IMR-90 (cell line): Measurements from ENCODE around the gene PKP3. TPM values are rescaled to one million over a fixed set of nuclear protein-coding genes. Genes with fewer than 3 reads are reported as not detected.
"Not testable (repeated sequence)": the region's sequence is repeated elsewhere in the genome, so short reads cannot be mapped to it uniquely, and the experiment has no call there.

Experiments used
- ATAC-seq: fragments of 200-7000 bp; cut with Tn5 transposase; 2 replicates; pipeline ENCODE4 v1.9.1; 2020; ENCODE audit warnings: low read depth, mild to moderate bottlenecking, moderate library complexity
- BruUV-seq: library from RNA; stranded (reverse); fragments of 400-500 nt; replicated peaks from 2 replicates; lab custom pipeline; 2021; lab: Mats Ljungman, UMichigan
- CTCF ChIA-PET: fragments of 300-600 bp; formaldehyde crosslinking; extraction: SDS; loops from one replicate; lab custom pipeline; 2021; ENCODE audit warnings: antibody characterized with exemption; lab: Yijun Ruan, JAX
- POLR2A ChIA-PET: fragments of 300-600 bp; sonication (Branson Sonifier 250); formaldehyde crosslinking; loops from one replicate; lab custom pipeline; 2022; ENCODE audit warnings: antibody characterized with exemption; ENCODE audit not compliant: unreplicated experiment; lab: Charles Lee
- DNase-seq: peaks from one replicate; pipeline ENCODE4 v3.0.0; 2013
- H2AFZ ChIP-seq: replicated peaks from 2 replicates; pipeline ENCODE3; 2013; ENCODE audit warnings: low read length, mild to moderate bottlenecking; ENCODE audit not compliant: poor library complexity
- H2AK5ac ChIP-seq: 2 replicates; pipeline ENCODE4 v1.6.1; 2013; ENCODE audit warnings: low read depth, low read length, inconsistent platforms
- H2AK9ac ChIP-seq: replicated peaks from 2 replicates; pipeline ENCODE3; 2013; ENCODE audit warnings: mild to moderate bottlenecking, low read depth, low read length, moderate library complexity; ENCODE audit not compliant: poor library complexity
- H2BK120ac ChIP-seq: 2 replicates; pipeline ENCODE4 v1.6.1; 2013; ENCODE audit warnings: low read depth, low read length, inconsistent platforms
- H2BK15ac ChIP-seq: 3 replicates; pipeline ENCODE4 v1.6.1; 2013; ENCODE audit warnings: low read depth, low read length, inconsistent platforms
- H2BK20ac ChIP-seq: 2 replicates; pipeline ENCODE4 v1.6.1; 2013; ENCODE audit warnings: low read depth, mild to moderate bottlenecking, inconsistent platforms, low read length, moderate library complexity
- H2BK5ac ChIP-seq: 2 replicates; pipeline ENCODE4 v1.6.1; 2013; ENCODE audit warnings: mild to moderate bottlenecking, low read depth, low read length, inconsistent platforms; ENCODE audit not compliant: poor library complexity, severe bottlenecking
- H3K14ac ChIP-seq: replicated peaks from 2 replicates; pipeline ENCODE4 v1.6.1; 2013; ENCODE audit warnings: low read depth, low read length, inconsistent platforms
- H3K18ac ChIP-seq: 2 replicates; pipeline ENCODE4 v1.6.1; 2013; ENCODE audit warnings: low read depth, low read length, control low read depth
- H3K23ac ChIP-seq: 2 replicates; pipeline ENCODE4 v1.6.1; 2013; ENCODE audit warnings: low read depth, low read length, inconsistent platforms
- H3K27ac ChIP-seq: 2 replicates; pipeline ENCODE4 v1.5.1; 2013; ENCODE audit warnings: mild to moderate bottlenecking, control low read depth, low read length; ENCODE audit not compliant: insufficient read depth
- H3K27me3 ChIP-seq: 2 replicates; pipeline ENCODE4 v1.6.1; 2013; ENCODE audit warnings: low read length; ENCODE audit not compliant: control insufficient read depth, insufficient read depth
- H3K36me3 ChIP-seq: 2 replicates; pipeline ENCODE4 v1.6.1; 2013; ENCODE audit warnings: low read length, mixed read lengths; ENCODE audit not compliant: control insufficient read depth, insufficient read depth
- H3K4ac ChIP-seq: 2 replicates; pipeline ENCODE4 v1.6.1; 2013; ENCODE audit warnings: low read depth, low read length, inconsistent platforms
- H3K4me1 ChIP-seq: 2 replicates; pipeline ENCODE4 v1.6.1; 2013; ENCODE audit warnings: low read length, mixed read lengths; ENCODE audit not compliant: control insufficient read depth, insufficient read depth
- H3K4me2 ChIP-seq: 2 replicates; pipeline ENCODE4 v1.6.1; 2013; ENCODE audit warnings: low read depth, mild to moderate bottlenecking, control low read depth, low read length, moderate library complexity
- H3K4me3 ChIP-seq: 2 replicates; pipeline ENCODE4 v1.5.1; 2013; ENCODE audit warnings: low read depth, mild to moderate bottlenecking, control low read depth, low read length, moderate library complexity; ENCODE audit not compliant: insufficient read depth
- H3K56ac ChIP-seq: 2 replicates; pipeline ENCODE4 v1.6.1; 2013; ENCODE audit warnings: low read length, inconsistent platforms; ENCODE audit not compliant: insufficient read depth; ENCODE audit errors: extremely low read depth
- H3K79me1 ChIP-seq, 2 experiments: 2 replicates each; pipeline ENCODE4 v1.6.1; 2013; ENCODE audit warnings: low read length in 2 of 2, inconsistent platforms in 1 of 2, low read depth in 1 of 2
- H3K9ac ChIP-seq: 2 replicates; pipeline ENCODE4 v1.6.1; 2013; ENCODE audit warnings: low read depth, low read length, control low read depth
- H3K9me1 ChIP-seq: 2 replicates; pipeline ENCODE4 v1.6.1; 2013; ENCODE audit warnings: low read length, inconsistent platforms; ENCODE audit not compliant: insufficient read depth
- H3K9me3 ChIP-seq: 2 replicates; pipeline ENCODE4 v1.6.1; 2013; ENCODE audit warnings: low read length; ENCODE audit not compliant: control insufficient read depth, insufficient read depth
- H4K20me1 ChIP-seq: 2 replicates; pipeline ENCODE4 v1.6.1; 2013; ENCODE audit warnings: low read length, inconsistent platforms; ENCODE audit not compliant: insufficient read depth
- H4K5ac ChIP-seq: 2 replicates; pipeline ENCODE4 v1.6.1; 2013; ENCODE audit warnings: mild to moderate bottlenecking, low read depth, low read length, control low read depth
- H4K8ac ChIP-seq, 2 experiments: 2 replicates each; pipeline ENCODE4 v1.6.1; 2013; ENCODE audit warnings: low read depth in 2 of 2, low read length in 2 of 2, control low read depth in 1 of 2, inconsistent platforms in 1 of 2
- H4K91ac ChIP-seq: 2 replicates; pipeline ENCODE4 v1.6.1; 2013; ENCODE audit warnings: low read depth, low read length, inconsistent platforms; ENCODE audit not compliant: insufficient read depth
- WGBS, 2 experiments: methylation state at CpG; one replicate each; pipeline versions ENCODE4 v1.1.5 to v1.1.7; 2013; ENCODE audit warnings: missing lambda C conversion rate in 2 of 2; ENCODE audit not compliant: insufficient read length in 1 of 2; ENCODE audit errors: extremely low coverage in 2 of 2; 5-methylcytosine and 5-hydroxymethylcytosine counted together
- dilution Hi-C: fragments of 300-500 bp; cut with HindIII; formaldehyde crosslinking; loops from one replicate; pipeline ENCODE4 v1.14.3; 2018; ENCODE audit warnings: low sequenced_read_pairs; ENCODE audit not compliant: unreplicated experiment
- in situ Hi-C: fragments of 300-500 bp; cut with MboI; formaldehyde crosslinking; loops from 3 replicates; pipeline ENCODE4 v1.14.3; 2019; ENCODE audit warnings: low sequenced_read_pairs, inconsistent platforms, mixed read lengths
- intact Hi-C: fragments of 100-400 bp; cut with micrococcal nuclease; formaldehyde crosslinking; loops from 2 replicates; pipeline ENCODE4 v1.10.0; 2022
- polyA plus RNA-seq, 3 experiments: library from polyadenylated mRNA; depleted of rRNA; stranded (reverse); fragments of >200 nt; gene quantifications; 2 replicates each; pipeline ENCODE4 v1.2.3, GENCODE V29; 2012; ENCODE audit warnings: low replicate concordance in 1 of 3
- total RNA-seq: library from RNA; depleted of rRNA; stranded (reverse); fragments of >200 nt; gene quantifications from 2 replicates; pipeline ENCODE4 v1.2.3, GENCODE V29; 2012
- TF ChIP-seq, protein P1 (sequence below): conservative IDR thresholded peaks from 2 replicates; pipeline ENCODE4 v1.5.1; 2012; ENCODE audit warnings: mild to moderate bottlenecking, low read depth, low read length, improper control_type of control experiment

The PKP3 gene
- total and polyA plus RNA-seq, 2 of the 4 experiments (the other 2 are of a cell fraction) = 1.5 to 2.2 TPM

DNA sequence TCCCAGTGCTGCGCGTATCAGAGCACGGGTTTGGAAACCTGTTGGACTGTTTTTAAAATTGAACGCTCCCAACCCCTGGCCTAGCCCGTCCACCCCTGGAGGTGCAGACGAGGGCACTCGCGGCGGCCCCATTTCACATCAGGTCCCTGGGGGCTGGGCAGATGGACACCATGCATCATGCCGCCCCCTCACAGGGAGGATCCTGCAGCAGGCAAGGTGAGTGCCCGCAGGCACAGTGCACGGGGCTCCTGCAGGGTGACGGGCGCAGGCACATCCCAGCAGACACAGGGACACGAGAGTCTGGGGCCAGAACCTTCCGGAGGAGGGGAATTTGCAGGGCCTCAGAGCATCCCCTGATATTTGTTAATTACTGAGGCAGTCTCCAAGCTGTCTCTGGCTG, 40.5 kb downstream of the PKP3 start:
- Histone ChIP-seq H2BK20ac (no peak overlapping the region), H3K56ac (no peak overlapping the region), H4K91ac (no peak overlapping the region), H3K27me3 (peaks cover 6% of the 10 kb centered on the region), H2BK120ac (no peak overlapping the region), H2BK15ac (no peak overlapping the region), H3K14ac (no peak overlapping the region), H3K27ac (no peak overlapping the region), H3K23ac (no peak overlapping the region), H3K4me3 (no peak overlapping the region), H3K4ac (no peak overlapping the region), H3K9ac (no peak overlapping the region), H2AK5ac (no peak overlapping the region), H4K5ac (no peak overlapping the region), H3K9me1 (no peaks in the 10 kb centered on the region), H4K8ac (no peak overlapping the region), H2AK9ac (no peak overlapping the region), H3K4me1 (no peaks in the 10 kb centered on the region), H2BK5ac (no peak overlapping the region), H3K9me3 (peaks cover 4% of the 10 kb centered on the region; the same call in 1 of the 2 replicates), H3K79me1 (no peaks in the 10 kb centered on the region), H3K36me3 (no peaks in the 10 kb centered on the region), H3K18ac (no peak overlapping the region), H3K4me2 (no peak overlapping the region), H4K20me1 (no peaks in the 10 kb centered on the region), H2AFZ (no peak overlapping the region)
- DNase-seq (no peak), ATAC-seq (no peak)
- ChIA-PET CTCF (no interaction called here), POLR2A (no interaction called here)
- TF ChIP-seq, protein P1, sequence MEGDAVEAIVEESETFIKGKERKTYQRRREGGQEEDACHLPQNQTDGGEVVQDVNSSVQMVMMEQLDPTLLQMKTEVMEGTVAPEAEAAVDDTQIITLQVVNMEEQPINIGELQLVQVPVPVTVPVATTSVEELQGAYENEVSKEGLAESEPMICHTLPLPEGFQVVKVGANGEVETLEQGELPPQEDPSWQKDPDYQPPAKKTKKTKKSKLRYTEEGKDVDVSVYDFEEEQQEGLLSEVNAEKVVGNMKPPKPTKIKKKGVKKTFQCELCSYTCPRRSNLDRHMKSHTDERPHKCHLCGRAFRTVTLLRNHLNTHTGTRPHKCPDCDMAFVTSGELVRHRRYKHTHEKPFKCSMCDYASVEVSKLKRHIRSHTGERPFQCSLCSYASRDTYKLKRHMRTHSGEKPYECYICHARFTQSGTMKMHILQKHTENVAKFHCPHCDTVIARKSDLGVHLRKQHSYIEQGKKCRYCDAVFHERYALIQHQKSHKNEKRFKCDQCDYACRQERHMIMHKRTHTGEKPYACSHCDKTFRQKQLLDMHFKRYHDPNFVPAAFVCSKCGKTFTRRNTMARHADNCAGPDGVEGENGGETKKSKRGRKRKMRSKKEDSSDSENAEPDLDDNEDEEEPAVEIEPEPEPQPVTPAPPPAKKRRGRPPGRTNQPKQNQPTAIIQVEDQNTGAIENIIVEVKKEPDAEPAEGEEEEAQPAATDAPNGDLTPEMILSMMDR = no peak
- BruUV-seq = no TSS peak
- intact Hi-C loops (no loop called here), dilution Hi-C loops (no loop called here), in situ Hi-C loops (no loop called here)
- 69% methylated on average over 6 of the region's 16 CpGs; no CpG with 5 or more reads in 1 of the 2 experiments for WGBS, 2 experiments

DNA sequence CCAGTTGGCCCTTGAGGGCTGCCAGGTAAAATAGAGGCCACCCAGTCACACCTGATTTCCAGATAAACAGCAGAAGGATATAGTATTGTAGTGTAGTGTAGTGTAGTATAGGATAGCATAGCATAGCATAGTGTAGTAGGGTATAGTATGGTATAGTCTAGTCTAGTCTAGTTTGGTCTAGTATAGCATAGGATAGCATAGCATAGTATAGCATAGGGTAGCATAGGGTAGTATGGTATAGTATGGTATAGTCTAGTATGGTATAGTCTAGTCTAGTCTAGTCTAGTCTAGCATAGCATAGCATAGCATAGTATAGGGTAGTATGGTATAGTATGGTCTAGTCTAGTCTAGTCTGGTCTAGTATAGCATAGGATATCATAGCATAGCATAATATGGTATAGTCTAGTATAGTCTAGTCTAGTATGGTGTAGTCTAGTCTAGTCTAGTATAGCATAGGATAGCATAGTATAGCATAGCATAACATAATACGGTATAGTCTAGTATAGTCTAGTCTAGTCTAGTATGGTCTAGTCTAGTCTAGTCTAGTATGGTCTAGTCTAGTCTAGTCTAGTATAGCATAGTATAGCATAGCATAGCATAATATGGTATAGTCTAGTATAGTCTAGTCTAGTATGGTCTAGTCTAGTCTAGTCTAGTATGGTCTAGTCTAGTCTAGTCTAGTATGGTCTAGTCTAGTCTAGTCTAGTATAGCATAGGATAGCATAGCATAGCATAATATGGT, 41.2 kb downstream of the PKP3 start:
- H3K23ac ChIP-seq, ATAC-seq, H3K27me3 ChIP-seq, H3K9me1 ChIP-seq, CTCF ChIA-PET, H3K9me3 ChIP-seq, H2AK9ac ChIP-seq, H3K56ac ChIP-seq, H3K4me1 ChIP-seq, H4K5ac ChIP-seq, H3K4me2 ChIP-seq, H2BK15ac ChIP-seq, H3K4ac ChIP-seq, H3K79me1 ChIP-seq, intact Hi-C loops, H2BK20ac ChIP-seq, in situ Hi-C loops, H4K8ac ChIP-seq, DNase-seq, H2BK120ac ChIP-seq, H3K27ac ChIP-seq, H3K36me3 ChIP-seq, H2AFZ ChIP-seq, H3K9ac ChIP-seq, dilution Hi-C loops, H3K4me3 ChIP-seq, H4K20me1 ChIP-seq, H3K14ac ChIP-seq, H2BK5ac ChIP-seq, H2AK5ac ChIP-seq, H3K18ac ChIP-seq, H4K91ac ChIP-seq, BruUV-seq: not testable (repeated sequence)
- WGBS, 2 experiments = no CpG with 5 or more reads among the region's 1 CpG
- POLR2A ChIA-PET = interaction anchor here (0.6 kb wide), 1 partner anchor 19 kb away, joined by 3 read pairs; no protein-coding TSS in a partner anchor
